Subcutaneous preadipocyte (primary cell): Measurements from ENCODE around the gene GABRG2. TPM values are rescaled to one million over a fixed set of nuclear protein-coding genes. Genes with fewer than 3 reads are reported as not detected.

Experiments
- total RNA-seq: library from RNA; depleted of rRNA; stranded (reverse); fragments of >200 nt; gene quantifications from 2 replicates; pipeline ENCODE4 v1.2.3, GENCODE V29; 2012

Gene GABRG2
- total RNA-seq: not detected in 2 replicates

DNA sequence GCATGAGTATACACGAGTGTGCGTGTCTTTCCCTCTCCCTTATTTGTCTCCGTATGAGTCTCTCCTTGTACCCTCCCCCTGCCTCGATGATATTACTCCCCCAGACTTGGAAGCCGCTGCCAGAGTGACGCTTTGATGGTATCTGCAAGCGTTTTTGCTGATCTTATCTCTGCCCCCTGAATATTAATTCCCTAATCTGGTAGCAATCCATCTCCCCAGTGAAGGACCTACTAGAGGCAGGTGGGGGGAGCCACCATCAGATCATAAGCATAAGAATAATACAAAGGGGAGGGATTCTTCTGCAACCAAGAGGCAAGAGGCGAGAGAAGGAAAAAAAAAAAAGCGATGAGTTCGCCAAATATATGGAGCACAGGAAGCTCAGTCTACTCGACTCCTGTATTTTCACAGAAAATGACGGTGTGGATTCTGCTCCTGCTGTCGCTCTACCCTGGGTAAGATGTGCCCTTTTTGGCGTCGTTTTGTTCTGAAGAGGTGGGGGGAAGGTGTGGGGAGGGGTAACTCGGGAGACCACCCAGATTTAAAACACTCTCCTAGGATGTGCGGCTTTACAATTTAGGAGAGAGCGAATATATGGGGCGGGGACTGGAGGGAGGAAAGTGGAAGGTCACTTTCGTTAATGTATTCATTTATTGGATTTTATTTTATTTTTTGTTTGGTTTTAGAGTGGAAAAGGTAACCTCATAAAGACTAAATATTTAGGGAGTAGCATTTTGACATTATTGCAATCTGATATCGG is at the start of gene GABRG2:
GABRG2 (plus strand) TSS at position 119 of the 757 bp plus-strand sequence; CDS start at position 346, 227 bp downstream.

Other genes starting within 250 kb of the GABRG2 start
- gene GABRA1, start 219.7 kb upstream of the GABRG2 start, total RNA-seq: not detected in 2 replicates